Fibroblast of villous mesenchyme (primary cell): Measurements from ENCODE around the gene FGF2. TPM values are rescaled to one million over a fixed set of nuclear protein-coding genes. Genes with fewer than 3 reads are reported as not detected.

Experiments used
- DNase-seq: peaks from one replicate; pipeline ENCODE4 v3.0.0-alpha.2; 2010; ENCODE audit warnings: low read depth
- H3K4me3 ChIP-seq: 2 replicates; pipeline ENCODE4 v1.5.1; 2011; ENCODE audit warnings: low read depth, mild to moderate bottlenecking, low read length
- total RNA-seq: library from RNA; depleted of rRNA; stranded (reverse); fragments of >200 nt; gene quantifications from 2 replicates; pipeline ENCODE4 v1.2.3, GENCODE V29; 2012
- TF ChIP-seq, protein P1 (sequence below): IDR thresholded peaks from 2 replicates; pipeline ENCODE4 v1.5.1; 2012; ENCODE audit warnings: low read depth, mild to moderate bottlenecking, low read length; ENCODE audit not compliant: insufficient read depth

Gene FGF2
- total RNA-seq, 1 donor = 176 TPM

DNA sequence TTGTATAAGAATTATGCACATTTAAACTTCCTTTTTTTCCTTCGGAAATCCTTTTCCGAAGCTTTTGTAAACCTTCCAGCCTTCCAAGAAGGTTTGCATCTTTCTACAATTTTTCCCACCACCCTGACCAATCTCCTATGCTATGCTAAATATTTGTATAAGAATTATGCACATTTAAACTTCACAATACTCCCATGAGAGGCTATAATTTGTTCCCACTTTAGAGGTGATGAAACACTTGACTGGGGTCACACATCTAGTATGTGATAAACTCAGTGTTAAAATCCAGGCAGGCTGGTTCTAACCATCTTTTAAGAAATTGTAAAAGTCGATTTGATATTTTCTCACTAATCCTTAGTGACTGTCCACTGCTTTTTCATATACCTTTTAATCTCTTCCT, 73.7 kb downstream of the FGF2 start:
- no peak overlapping the region for H3K4me3 ChIP-seq
- TF ChIP-seq, protein P1, sequence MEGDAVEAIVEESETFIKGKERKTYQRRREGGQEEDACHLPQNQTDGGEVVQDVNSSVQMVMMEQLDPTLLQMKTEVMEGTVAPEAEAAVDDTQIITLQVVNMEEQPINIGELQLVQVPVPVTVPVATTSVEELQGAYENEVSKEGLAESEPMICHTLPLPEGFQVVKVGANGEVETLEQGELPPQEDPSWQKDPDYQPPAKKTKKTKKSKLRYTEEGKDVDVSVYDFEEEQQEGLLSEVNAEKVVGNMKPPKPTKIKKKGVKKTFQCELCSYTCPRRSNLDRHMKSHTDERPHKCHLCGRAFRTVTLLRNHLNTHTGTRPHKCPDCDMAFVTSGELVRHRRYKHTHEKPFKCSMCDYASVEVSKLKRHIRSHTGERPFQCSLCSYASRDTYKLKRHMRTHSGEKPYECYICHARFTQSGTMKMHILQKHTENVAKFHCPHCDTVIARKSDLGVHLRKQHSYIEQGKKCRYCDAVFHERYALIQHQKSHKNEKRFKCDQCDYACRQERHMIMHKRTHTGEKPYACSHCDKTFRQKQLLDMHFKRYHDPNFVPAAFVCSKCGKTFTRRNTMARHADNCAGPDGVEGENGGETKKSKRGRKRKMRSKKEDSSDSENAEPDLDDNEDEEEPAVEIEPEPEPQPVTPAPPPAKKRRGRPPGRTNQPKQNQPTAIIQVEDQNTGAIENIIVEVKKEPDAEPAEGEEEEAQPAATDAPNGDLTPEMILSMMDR = no peak
- DNase-seq = peak; percentile 40

DNA sequence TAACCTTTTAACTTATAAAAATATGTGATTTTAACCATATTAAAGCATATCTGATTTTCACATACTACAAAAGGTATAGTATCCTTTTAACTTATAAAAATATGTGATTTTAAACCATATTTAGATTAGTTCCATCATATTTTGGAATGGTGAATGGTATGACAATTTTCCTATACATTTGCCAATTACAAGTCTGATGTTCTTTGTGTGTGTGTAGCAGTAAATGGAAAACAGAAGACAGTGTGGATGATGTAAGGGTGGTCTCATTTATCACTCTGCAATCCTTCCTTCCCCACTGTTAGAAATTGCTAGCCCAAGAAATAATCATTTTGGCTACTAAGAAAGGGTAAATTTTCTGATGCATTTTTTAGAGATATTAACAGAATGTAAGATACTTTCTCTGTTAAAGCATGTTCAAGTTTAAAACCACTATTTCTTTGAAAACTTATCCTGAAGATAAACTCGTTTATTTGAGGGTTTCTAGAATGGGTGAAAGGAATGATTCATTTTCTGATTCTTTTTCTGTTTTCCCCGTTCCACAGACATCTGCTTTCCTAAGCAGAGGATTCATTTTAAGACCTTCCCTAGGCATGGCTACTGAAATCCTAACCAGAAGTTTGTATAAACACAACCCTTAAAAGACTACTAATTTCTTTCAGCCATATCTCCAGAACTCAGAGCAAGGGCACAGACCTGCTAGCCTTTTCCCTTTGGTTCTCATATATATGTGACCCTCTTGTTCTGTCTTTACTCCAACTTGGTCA, 74.8 kb downstream of the FGF2 start:
- DNase-seq = peak; percentile 59
- no peak overlapping the region for H3K4me3 ChIP-seq
- TF ChIP-seq, protein P1 = no peak

DNA sequence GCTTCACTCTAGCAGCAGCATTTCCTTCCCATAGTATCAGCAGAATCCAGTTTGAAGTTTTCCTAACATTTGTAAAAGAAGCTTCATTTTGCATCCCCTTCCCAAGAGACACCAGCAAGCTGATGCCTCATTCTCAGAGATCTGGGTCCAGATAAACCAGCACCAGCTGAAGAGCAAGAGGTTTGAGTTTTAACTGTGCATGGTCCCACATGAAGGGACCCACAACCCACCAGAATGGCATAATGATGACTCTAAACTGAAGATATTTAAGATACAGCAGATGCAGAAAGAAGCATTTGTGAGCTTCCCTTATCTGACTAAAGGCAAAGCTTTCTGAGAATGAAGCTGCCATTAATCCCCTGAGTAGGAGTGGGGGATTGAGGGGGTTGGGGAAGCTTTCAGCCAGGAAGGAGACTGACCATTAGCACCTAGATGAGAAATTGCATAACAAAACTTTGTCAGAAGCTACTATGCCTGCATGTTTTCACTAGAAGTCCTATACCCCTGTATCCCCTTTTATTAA, 77.2 kb downstream of the FGF2 start:
- no peak overlapping the region for H3K4me3 ChIP-seq
- TF ChIP-seq, protein P1 = no peak
- no peak for DNase-seq

DNA sequence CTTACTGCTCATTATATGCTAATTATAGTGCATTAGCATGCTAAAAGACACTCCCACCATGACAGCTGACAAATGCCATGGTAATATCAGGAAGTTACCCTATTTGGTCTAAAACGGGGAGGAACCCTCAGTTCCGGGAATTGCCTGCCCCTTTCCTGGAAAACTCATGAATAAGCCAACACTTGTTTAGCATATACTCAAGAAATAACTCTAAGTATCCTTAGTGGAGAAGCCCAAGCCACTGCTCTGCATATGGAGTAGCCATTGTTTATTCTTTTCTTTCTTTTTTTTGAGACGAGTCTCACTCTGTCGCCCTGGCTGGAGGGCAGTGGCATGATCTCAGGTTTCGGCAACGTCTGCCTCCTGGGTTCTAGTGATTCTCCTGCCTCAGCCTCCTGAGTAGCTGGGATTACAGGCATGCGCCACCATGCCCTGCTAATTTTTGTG, 80.3 kb downstream of the FGF2 start:
- TF ChIP-seq, protein P1 = no peak
- H3K4me3 ChIP-seq = no peak overlapping the region
- DNase-seq = no peak

DNA sequence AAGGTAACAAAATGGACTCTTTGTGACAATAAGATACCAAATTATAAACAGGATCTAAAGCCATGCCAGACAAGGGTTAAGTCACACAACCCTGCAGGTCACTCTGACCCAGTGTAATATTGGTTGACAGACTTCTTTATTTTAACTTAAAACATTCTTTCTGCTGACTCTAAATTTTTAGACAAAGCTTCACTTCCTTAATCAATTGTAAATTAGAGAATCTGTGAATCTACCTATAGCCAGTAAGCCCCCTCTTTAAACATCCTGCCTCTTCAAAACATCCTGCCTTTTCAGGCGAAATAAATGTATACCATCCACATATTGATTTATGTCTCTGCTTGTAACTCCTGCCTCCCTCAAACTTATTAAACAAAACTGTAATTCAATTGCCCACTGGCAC, 81.6 kb downstream of the FGF2 start:
- DNase-seq = no peak
- no peak overlapping the region for H3K4me3 ChIP-seq
- TF ChIP-seq, protein P1 = no peak

DNA sequence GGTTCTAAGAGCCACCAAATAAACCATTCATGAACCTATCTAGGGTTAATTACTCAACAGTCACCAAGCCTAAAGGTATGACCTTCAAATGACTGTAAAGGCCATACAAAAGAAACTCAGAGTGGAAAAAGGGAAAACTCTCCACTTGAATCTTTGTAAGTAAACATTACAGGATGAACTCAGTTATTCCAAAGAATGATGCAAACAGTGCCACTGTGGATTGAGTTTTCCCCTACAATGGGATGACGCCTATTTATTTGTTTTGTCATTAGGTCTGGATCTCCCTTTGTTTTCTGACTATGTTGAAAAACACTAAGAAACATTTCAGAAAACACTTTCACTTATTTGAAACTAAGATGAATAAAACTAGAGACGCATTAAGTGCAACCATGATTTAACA, 83.1 kb downstream of the FGF2 start:
- no peak overlapping the region for H3K4me3 ChIP-seq
- no peak for DNase-seq
- TF ChIP-seq, protein P1 = no peak
